CD4-positive, CD25-positive, alpha-beta regulatory T cell (primary cell): Measurements from ENCODE around the gene APBA2. TPM values are rescaled to one million over a fixed set of nuclear protein-coding genes. Genes with fewer than 3 reads are reported as not detected.

Experiments used
- ATAC-seq, 2 donors: fragments of 150-1000 bp; cut with Tn5 transposase; one replicate each; pipeline ENCODE4 v1.10.0; 2021; ENCODE audit warnings: low read depth in 2 of 2, moderate number of reproducible peaks in 2 of 2, moderate library complexity in 1 of 2
- DNase-seq, 3 donors: peaks; one replicate each; pipeline versions ENCODE4 v3.0.0 to v3.0.0-alpha.2; 2012 to 2022; ENCODE audit warnings: mixed read lengths in 1 of 3
- H3K27ac ChIP-seq: one replicate; pipeline ENCODE4 v1.7.0; 2013; ENCODE audit warnings: mild to moderate bottlenecking, low read length; ENCODE audit not compliant: insufficient read depth, poor library complexity, severe bottlenecking
- H3K27me3 ChIP-seq: one replicate; pipeline ENCODE4 v1.7.0; 2013; ENCODE audit warnings: low read length; ENCODE audit not compliant: control insufficient read depth, insufficient read depth
- H3K36me3 ChIP-seq: one replicate; pipeline ENCODE4 v1.7.0; 2013; ENCODE audit warnings: mild to moderate bottlenecking, low read length, moderate library complexity; ENCODE audit not compliant: control insufficient read depth, insufficient read depth
- H3K4me1 ChIP-seq: 2 replicates; pipeline ENCODE4 v1.7.0; 2013; ENCODE audit warnings: mild to moderate bottlenecking, low read length; ENCODE audit not compliant: insufficient read depth, control insufficient read depth, poor library complexity, severe bottlenecking
- H3K4me3 ChIP-seq: one replicate; pipeline ENCODE4 v1.7.0; 2013; ENCODE audit warnings: low read depth, mild to moderate bottlenecking, low read length, moderate library complexity
- H3K9me3 ChIP-seq, 2 experiments: 1 replicate in 1 of 2; 2 replicates in 1 of 2; pipeline ENCODE4 v1.7.0; 2013; ENCODE audit warnings: low read length in 2 of 2, mild to moderate bottlenecking in 1 of 2, moderate library complexity in 1 of 2; ENCODE audit not compliant: control insufficient read depth in 2 of 2
- H3K27ac Mint-ChIP-seq, 3 donors: one replicate each; pipeline ENCODE4 v1.8.0; 2020 to 2022; ENCODE audit warnings: mild to moderate bottlenecking in 3 of 3, mixed read lengths in 3 of 3, moderate library complexity in 2 of 3
- H3K27me3 Mint-ChIP-seq: one replicate; pipeline ENCODE4 v1.8.0; 2022; ENCODE audit warnings: mild to moderate bottlenecking, mixed read lengths
- H3K36me3 Mint-ChIP-seq: one replicate; pipeline ENCODE4 v1.8.0; 2020; ENCODE audit warnings: mixed read lengths
- H3K4me1 Mint-ChIP-seq, 4 donors: one replicate each; pipeline ENCODE4 v1.8.0; 2020 to 2022; ENCODE audit warnings: mixed read lengths in 4 of 4, mild to moderate bottlenecking in 1 of 4
- H3K4me3 Mint-ChIP-seq, 4 donors: one replicate each; pipeline ENCODE4 v1.8.0; 2020 to 2022; ENCODE audit warnings: mild to moderate bottlenecking in 4 of 4, mixed read lengths in 4 of 4, moderate library complexity in 3 of 4
- H3K9me3 Mint-ChIP-seq, 7 donors: one replicate each; pipeline ENCODE4 v1.8.0; 2020 to 2022; ENCODE audit warnings: mixed read lengths in 7 of 7, mild to moderate bottlenecking in 3 of 7, moderate library complexity in 2 of 7
- polyA plus RNA-seq, 4 donors: library from polyadenylated mRNA; unstranded; fragments of 300-500 nt; fragmentation: Illumina TruSeq; gene quantifications; one replicate each; pipeline ENCODE4 v1.2.3, GENCODE V29; 2021
- total RNA-seq: library from RNA; stranded (reverse); gene quantifications from one replicate; pipeline ENCODE4 v1.2.3, GENCODE V29; 2022

APBA2 gene
- total and polyA plus RNA-seq, 5 donors from 2014 or later, result 8.6 to 24.2 (median 13.9) TPM

DNA sequence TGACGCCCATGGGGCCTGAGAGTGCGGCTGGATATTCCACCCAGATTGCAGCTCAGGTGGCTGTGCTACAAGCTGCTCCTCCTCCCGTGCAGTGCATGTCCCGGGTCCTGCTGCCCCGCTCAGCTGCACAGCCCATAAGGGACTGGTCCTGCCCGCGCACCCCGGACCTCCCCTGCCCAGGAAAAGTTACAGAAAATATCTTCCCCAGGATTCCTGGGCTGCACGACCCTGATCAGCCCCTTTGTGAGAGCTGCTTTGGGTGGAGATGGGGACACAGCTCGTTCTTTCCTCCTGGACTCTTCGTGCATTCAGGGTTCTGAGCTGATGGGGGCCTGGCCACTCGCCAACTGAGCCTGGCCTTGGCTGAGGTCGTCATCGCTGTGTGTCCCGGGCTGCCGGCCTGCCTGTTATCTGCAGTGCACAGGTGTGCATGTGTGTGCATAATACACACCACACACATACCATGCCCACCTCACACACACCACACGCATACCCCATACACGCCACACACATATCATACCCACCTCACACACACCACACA lies 28.8 kb downstream of the APBA2 start:
- H3K27me3 Mint-ChIP-seq, result no peaks in the 10 kb centered on the region
- H3K9me3 Mint-ChIP-seq, result no peaks in the 10 kb centered on the region
- ATAC-seq, result no peak
- Histone ChIP-seq H3K9me3 (no peaks in the 10 kb centered on the region), H3K4me1 (no peaks in the 10 kb centered on the region), H3K36me3 (no peaks in the 10 kb centered on the region), H3K27me3 (no peaks in the 10 kb centered on the region), H3K4me3 (no peak overlapping the region), H3K27ac (no peak overlapping the region)
- no peak overlapping the region for H3K4me3 Mint-ChIP-seq
- peak overlapping the region in 1 of 3 donors; percentile 14 for H3K27ac Mint-ChIP-seq
- H3K4me1 Mint-ChIP-seq, result peaks cover 0 to 41% (median 7%) of the 10 kb centered on the region in 4 donors
- H3K36me3 Mint-ChIP-seq, result peaks cover 2% of the 10 kb centered on the region
- no peak for DNase-seq

DNA sequence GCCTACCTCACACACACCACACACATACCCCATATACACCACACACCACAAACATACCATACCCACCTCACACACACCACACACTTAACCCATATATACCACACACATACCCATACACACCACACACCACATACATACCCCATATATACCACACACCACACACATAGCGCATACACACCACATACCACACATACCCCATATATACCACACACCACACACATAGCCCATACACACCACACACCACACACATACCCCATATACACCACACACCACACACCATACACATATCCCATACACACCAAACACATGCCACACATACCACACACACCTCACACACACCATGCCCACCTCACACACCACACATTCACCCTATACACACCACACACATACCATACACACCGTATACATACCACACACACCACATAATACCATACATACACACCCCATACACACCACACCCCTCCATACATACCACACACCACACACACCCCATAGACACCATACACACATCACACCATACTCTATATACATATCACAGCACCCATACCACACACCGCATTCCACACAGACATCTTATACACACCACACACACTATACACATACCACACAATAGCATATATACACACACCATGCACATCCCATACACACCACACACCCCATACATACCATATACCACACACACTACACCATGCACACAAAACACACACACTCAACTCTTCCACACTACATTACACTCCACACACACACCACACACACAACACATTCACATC lies 29.5 kb downstream of the APBA2 start:
- no peaks in the 10 kb centered on the region for H3K36me3 Mint-ChIP-seq
- Histone ChIP-seq H3K9me3 (no peaks in the 10 kb centered on the region), H3K4me1 (no peaks in the 10 kb centered on the region), H3K4me3 (no peak overlapping the region), H3K27me3 (no peaks in the 10 kb centered on the region), H3K36me3 (no peaks in the 10 kb centered on the region), H3K27ac (no peak overlapping the region)
- ATAC-seq (no peak), DNase-seq (no peak)
- no peak overlapping the region for H3K27ac Mint-ChIP-seq
- H3K4me1 Mint-ChIP-seq, result peaks cover 0 to 41% (median 11%) of the 10 kb centered on the region in 4 donors
- H3K27me3 Mint-ChIP-seq, result no peaks in the 10 kb centered on the region
- H3K9me3 Mint-ChIP-seq, result peaks cover 0 to 1% (median 0%) of the 10 kb centered on the region in 7 donors
- no peak overlapping the region for H3K4me3 Mint-ChIP-seq

DNA sequence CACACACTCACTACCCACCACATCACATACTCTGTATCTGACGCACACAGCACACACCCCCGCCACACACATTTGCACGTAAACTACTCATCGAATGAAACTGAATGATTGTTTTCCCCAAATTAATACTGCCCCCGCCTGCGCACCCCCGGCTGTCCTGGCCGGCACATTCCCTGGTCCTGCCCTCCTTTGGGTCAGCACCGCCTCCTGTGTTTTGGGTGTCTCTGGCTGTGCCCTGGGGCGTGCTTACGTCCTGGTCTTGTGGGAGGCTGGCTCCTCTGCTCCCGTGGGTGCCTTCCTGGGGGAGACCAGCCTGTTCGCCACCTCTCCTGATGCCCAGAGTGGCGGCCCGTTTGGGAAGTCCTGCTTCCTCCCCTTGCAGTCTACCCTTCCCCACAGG lies 30.2 kb downstream of the APBA2 start:
- H3K27ac ChIP-seq, result no peak overlapping the region
- no peaks in the 10 kb centered on the region for H3K4me1 ChIP-seq
- H3K27me3 ChIP-seq, result no peaks in the 10 kb centered on the region
- Mint-ChIP-seq H3K9me3 (peaks cover 0 to 2% (median 0%) of the 10 kb centered on the region in 7 donors), H3K27me3 (no peaks in the 10 kb centered on the region), H3K36me3 (peaks cover 1% of the 10 kb centered on the region), H3K4me1 (peaks cover 0 to 48% (median 14%) of the 10 kb centered on the region in 4 donors), H3K27ac (no peak overlapping the region), H3K4me3 (no peak overlapping the region)
- no peaks in the 10 kb centered on the region for H3K9me3 ChIP-seq
- H3K4me3 ChIP-seq, result no peak overlapping the region
- H3K36me3 ChIP-seq, result no peaks in the 10 kb centered on the region
- DNase-seq, result no peak
- ATAC-seq, result no peak

- peaks cover 9% of the 10 kb centered on the region for H3K36me3 Mint-ChIP-seq
- ATAC-seq, result no peak
- H3K9me3 ChIP-seq, result no peaks in the 10 kb centered on the region
- no peak overlapping the region for H3K27ac Mint-ChIP-seq
- H3K4me1 ChIP-seq, result no peaks in the 10 kb centered on the region
- H3K27me3 Mint-ChIP-seq, result no peaks in the 10 kb centered on the region
- peaks cover 0 to 2% (median 0%) of the 10 kb centered on the region in 7 donors for H3K9me3 Mint-ChIP-seq
- H3K4me3 Mint-ChIP-seq, result peak overlapping the region in 1 of 4 donors; percentile 11
- H3K4me3 ChIP-seq, result no peak overlapping the region
- no peaks in the 10 kb centered on the region for H3K27me3 ChIP-seq
- DNase-seq, result no peak
- H3K36me3 ChIP-seq, result peaks cover 2% of the 10 kb centered on the region
- no peak overlapping the region for H3K27ac ChIP-seq
- H3K4me1 Mint-ChIP-seq, result peaks cover 0 to 47% (median 14%) of the 10 kb centered on the region in 4 donors
Measured at GRCh38 chr15:28917791-28918140, 32.0 kb downstream of the APBA2 start.

- DNase-seq, result no peak
- H3K27ac Mint-ChIP-seq, result no peak overlapping the region
- H3K27me3 Mint-ChIP-seq, result no peaks in the 10 kb centered on the region
- ATAC-seq, result no peak
- H3K27me3 ChIP-seq, result no peaks in the 10 kb centered on the region
- H3K36me3 ChIP-seq, result peaks cover 3% of the 10 kb centered on the region
- no peaks in the 10 kb centered on the region for H3K4me1 ChIP-seq
- H3K4me3 ChIP-seq, result no peak overlapping the region
- peaks cover 0 to 49% (median 14%) of the 10 kb centered on the region in 4 donors for H3K4me1 Mint-ChIP-seq
- H3K9me3 Mint-ChIP-seq, result peaks cover 0 to 2% (median 0%) of the 10 kb centered on the region in 7 donors
- no peaks in the 10 kb centered on the region for H3K9me3 ChIP-seq
- H3K27ac ChIP-seq, result no peak overlapping the region
- peaks cover 13% of the 10 kb centered on the region for H3K36me3 Mint-ChIP-seq
- peak overlapping the region in 2 of 4 donors; percentile 53 to 59 for H3K4me3 Mint-ChIP-seq
Measured at GRCh38 chr15:28918141-28918983, 32.6 kb downstream of the APBA2 start.

DNA sequence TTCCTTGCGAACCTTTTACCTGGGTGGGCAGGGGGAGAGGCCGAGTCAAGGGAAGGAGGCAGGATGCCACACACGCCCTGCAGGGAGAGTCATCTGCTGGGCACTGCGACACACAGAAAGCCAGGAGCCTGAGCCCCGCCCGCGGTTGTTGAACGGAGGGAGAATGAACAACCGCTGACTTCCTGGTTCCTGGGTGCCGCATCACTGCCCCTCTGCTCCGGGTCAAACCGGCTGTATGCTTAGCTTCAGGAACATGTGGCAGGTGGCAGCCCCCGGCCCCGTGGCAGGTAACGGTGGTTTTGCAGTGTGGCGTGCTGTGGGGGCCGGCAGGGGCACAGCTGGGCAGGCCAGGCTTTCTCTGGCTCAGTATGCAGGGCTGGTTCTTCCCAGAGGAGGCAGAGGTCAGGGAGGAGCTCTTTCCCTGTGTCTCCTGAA lies 33.4 kb downstream of the APBA2 start:
- no peaks in the 10 kb centered on the region for H3K4me1 ChIP-seq
- DNase-seq, result peak in 1 of 3 donors; percentile 26

DNA sequence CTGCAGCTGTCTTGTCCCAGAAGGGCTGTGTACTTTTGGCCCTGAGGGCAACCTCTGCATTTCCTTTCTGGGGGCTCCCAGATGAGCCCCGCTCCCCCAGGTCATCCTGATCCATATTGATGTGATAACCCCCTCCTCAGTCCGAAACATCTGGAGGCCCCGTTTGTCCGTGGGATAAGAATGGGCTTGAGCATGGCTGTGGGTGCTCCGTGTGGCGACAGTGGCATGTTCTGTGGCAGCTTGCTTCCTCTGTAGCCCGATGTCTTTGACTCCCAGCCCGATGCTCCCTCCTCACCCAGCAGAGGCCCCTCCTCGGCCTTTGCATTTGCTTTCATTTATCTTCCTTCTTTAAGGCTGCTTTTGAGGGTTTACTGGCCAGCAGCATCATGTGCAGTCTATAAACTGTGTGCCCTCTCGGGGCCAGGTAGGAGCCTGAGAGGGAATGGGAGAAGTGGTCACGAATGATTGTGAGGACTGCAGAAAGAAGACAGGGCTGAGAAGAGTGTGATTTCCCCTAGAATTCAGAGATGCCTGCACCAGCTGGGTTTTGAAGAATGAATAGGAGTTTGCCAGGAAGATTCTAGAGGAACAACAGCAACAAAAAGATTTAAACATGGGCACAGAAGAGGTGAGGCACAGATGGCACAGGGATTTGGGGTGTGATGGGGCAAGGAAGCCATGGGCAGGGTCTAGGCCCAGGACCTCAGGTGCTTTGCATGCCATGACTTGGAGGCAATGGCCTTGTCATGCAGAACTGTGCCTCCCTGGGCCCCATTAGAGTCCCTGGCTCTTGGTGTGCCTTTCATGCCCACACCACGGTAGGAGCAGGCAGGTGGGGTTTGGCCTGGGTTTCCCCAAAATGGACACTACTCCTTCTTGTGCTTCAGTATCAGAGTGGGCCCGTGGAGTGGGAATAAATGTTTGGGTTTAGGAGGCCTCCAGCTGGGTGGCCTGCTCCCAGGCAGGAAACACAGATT lies 34.2 kb downstream of the APBA2 start:
- peaks cover 0 to 62% (median 13%) of the 10 kb centered on the region in 4 donors for H3K4me1 Mint-ChIP-seq
- no peaks in the 10 kb centered on the region for H3K27me3 Mint-ChIP-seq
- peaks cover 13% of the 10 kb centered on the region for H3K36me3 Mint-ChIP-seq
- peaks cover 0 to 2% (median 0%) of the 10 kb centered on the region in 7 donors for H3K9me3 Mint-ChIP-seq
- no peaks in the 10 kb centered on the region for H3K9me3 ChIP-seq
- no peak for ATAC-seq
- H3K4me3 Mint-ChIP-seq, result peak overlapping the region in 2 of 4 donors; percentile 32 to 36
- H3K27me3 ChIP-seq, result no peaks in the 10 kb centered on the region
- H3K4me1 ChIP-seq, result no peaks in the 10 kb centered on the region
- peak overlapping the region in 2 of 3 donors; percentile 31 to 53 for H3K27ac Mint-ChIP-seq
- no peak for DNase-seq
- H3K4me3 ChIP-seq, result no peak overlapping the region
- no peak overlapping the region for H3K27ac ChIP-seq
- H3K36me3 ChIP-seq, result peaks cover 3% of the 10 kb centered on the region

More for the DNA sequence above, 33.4 kb downstream of the APBA2 start:
- H3K4me3 Mint-ChIP-seq, result peak overlapping the region in 2 of 4 donors; percentile 53 to 59
- peaks cover 13% of the 10 kb centered on the region for H3K36me3 Mint-ChIP-seq
- no peak overlapping the region for H3K4me3 ChIP-seq
- H3K9me3 ChIP-seq, result no peaks in the 10 kb centered on the region
- peaks cover 0 to 2% (median 0%) of the 10 kb centered on the region in 7 donors for H3K9me3 Mint-ChIP-seq
- no peak overlapping the region for H3K27ac Mint-ChIP-seq
- ATAC-seq, result peak in 1 of 2 donors; percentile 36
- no peaks in the 10 kb centered on the region for H3K27me3 Mint-ChIP-seq
- peaks cover 3% of the 10 kb centered on the region for H3K36me3 ChIP-seq
- no peak overlapping the region for H3K27ac ChIP-seq
- peaks cover 0 to 54% (median 13%) of the 10 kb centered on the region in 4 donors for H3K4me1 Mint-ChIP-seq
- H3K27me3 ChIP-seq, result no peaks in the 10 kb centered on the region
